GM21515 (cell line): Measurements from ENCODE around the gene RNASE4.
"Not testable (repeated sequence)": the region's sequence is repeated elsewhere in the genome, so short reads cannot be mapped to it uniquely, and the experiment has no call there.

ENCODE experiments used
- ATAC-seq: cut with Tn5 transposase; IDR thresholded peaks from one replicate; pipeline ENCODE4 v1.9.1; 2021; ENCODE audit not compliant: unreplicated experiment

RNASE4 gene, protein sequence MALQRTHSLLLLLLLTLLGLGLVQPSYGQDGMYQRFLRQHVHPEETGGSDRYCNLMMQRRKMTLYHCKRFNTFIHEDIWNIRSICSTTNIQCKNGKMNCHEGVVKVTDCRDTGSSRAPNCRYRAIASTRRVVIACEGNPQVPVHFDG

DNA sequence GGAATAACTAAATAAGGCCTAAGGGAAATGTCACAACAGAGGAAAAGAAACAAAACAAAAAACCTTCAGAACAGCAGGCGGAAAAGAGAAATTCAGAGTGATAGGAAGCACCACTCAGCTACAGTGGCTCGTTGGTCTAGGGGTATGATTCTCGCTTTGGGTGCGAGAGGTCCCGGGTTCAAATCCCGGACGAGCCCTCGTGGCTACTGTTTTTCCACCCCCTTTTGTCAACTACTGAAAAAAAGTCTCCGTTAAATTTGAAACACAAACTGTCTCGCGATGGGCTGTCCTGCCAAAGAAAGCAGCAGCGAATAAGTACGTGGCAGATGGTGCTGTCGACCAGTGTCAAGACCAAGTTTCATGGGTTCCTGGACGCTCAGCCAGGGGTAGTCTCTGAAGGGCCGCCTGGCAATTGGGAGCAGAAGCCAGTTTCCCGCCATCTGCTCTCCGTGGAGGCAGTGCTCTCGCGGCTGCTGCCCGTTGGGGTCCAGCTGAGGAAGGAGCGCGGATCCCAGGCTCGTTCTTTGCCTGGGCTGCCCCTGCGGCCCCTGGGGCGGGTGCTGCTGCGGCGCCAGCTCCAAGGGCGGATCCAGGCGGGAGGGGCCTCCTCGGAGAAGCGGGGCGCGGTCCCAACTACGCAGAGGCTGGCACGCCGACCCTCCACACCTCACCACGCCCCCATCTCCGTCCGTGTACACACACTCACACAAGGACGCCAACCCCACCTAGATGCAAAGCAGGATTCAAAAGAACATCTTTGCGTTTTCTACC lies at the start of gene RNASE4:
Gene RNASE4 (plus strand): TSS at position 670 of the 771 bp plus-strand sequence. CDS start 14,812 bp downstream, outside the sequence.
- ATAC-seq = no peak

DNA sequence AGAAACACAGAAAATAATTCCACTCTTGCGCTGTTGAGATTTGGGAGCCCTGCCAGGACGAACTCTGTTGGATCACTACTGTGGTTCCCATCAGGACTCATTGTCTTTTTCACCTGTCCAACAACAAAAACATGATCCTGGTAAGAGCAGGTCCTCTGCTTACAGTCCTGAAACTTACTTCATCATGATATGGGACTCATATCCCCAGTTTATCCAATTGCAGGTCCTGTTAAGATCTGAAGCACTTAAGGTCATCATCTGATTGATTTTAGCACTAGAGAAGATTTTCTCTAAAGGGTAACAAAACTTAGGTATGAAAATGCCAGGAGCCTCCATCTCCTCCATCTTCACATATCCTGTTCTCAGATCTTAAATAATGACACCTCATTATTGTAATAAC lies 42.8 kb upstream of the RNASE4 start, which contains the start of gene OR6S1:
Gene OR6S1 (minus strand): TSS at position 101 of the 400 bp plus-strand sequence. CDS start 0 bp downstream, at position 101.
- no peak for ATAC-seq

DNA sequence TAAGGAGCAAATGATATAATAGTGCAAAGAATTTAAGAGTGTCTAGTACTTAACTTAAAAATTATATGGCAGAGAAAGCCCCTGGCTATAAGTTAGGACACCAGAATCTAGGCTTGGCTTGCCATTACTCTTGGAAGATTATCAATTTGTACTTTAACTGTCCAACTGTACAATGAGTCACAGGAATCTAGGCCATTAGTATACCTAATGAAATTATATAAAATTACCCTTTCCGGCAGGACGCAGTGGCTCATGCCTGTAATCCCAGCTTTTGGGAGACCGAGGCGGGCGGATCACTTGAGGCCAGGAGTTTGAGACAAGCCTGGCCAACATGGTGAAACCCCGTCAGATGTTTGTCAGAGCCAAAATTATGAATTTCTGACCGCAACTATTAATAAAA lies 42.2 kb upstream of the RNASE4 start:
- ATAC-seq = no peak

DNA sequence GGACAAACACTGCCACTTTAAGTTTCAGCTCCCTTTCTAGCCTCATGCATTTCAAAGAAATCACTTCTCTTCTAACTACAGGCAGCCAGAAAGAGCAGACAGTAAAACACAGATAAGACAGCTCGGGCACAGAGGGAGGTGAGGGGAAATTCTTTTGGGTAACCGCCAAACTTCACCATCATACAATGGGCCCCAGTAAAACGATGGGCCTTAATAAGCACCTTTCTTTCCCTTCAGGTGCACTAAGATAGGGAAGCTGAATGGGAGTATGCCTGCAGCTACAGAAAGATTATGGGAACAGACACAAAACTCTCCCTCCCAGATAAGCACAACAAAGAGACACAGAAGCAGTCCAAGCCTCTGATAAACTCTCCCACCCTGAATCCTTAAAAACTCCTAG lies 41.6 kb upstream of the RNASE4 start:
- ATAC-seq = not testable (repeated sequence)

DNA sequence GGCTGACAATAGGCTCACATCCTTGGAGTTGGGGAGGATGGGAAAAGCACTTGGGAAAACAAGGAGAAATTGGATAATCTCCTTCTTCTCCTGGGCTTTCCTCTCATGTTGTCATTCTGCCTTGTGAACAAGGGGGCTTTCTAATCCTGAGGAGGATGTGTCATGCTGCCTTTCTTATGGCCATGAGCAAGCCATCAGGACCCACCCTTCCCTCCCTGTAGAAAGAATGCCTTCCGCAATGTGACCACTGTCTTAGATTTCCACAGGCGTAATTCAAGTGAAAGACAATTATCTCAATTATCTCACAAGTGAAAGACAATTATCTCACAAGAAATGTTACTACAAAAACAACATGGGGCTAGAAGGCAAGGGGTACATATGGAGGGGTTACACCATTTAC lies 39.8 kb upstream of the RNASE4 start:
- no peak for ATAC-seq

DNA sequence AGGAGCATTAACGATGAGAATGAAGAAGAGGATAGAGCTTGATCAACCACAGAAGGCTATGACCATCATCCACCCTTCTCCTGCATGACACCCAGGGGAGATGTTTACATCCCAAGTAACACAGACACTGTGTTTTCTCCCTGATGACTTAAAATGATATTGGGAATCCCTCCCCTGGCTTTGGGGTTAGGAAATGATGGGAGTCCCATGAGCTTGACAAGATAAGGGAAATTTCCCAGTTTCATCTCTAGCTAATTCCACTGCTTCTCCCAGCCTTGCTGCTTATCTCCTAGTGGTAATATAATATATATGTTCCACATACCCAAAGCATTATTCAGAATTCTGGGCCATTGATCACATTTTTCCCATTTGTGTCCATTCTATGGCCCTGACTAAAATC lies 38.9 kb upstream of the RNASE4 start:
- no peak for ATAC-seq

DNA sequence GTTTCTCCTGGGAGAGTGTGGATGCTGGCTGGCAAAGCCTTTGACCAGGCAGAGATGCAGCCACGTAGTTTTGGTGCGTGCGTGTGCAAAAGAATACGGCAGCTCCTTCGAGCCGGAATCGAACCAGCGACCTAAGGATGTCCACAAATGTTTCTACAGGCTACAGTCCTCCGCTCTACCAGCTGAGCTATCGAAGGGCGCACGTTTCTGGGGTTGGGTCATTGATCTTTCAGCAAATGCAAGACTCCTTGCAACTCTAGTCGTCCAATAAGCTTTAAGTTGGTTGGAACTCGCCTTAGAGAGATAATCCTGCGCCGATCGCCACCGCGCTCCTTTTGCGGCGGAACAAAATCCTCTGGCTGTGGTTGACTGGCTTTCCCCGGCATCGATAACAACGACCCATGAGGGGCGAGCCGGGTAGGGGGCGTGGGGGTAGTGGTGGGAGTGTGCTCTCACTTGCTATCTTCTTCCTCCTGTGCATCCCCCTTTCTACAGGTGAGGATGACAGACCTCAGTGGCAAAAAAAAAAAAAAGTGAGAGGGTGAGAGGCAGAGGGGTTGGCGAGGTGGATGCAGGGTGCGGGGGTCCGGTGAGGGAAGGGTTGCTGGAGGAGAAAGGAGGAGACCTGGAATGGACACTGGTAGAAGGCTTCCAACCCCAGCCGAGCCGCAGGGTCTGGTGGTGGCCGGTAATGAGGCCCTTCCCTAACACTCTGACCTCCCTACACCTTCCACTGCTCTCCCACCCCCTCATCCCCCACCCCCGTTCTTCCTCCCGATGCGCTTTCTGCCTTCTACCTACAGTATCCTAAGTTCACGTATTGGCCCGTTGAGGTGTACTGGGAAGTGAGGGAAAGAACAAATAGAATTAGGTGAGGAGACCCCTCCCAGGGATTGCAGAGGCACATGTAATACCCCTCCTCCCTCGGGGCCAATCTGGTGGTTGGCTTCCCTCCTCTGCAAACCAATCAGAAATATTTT lies 31.1 kb upstream of the RNASE4 start:
- no peak for ATAC-seq

DNA sequence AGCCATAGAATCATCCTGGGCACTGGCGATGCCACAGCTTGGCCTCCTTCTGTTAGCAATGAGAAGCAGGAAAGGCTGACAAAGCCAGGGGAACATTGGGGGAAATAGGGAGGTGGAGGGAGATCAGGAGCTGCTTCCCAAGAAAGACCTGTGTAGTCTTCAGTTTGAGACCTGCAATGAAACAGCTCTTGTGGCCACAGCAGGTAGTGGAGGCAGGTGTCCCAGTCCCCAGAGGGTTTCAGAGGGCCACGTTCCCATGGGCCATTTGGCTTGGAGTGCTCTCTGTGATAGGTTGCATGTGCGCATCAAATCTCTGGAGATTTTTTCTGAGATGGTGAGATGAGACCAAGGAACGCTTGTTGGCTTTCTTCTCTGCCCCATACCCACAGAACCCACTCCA lies 28.5 kb upstream of the RNASE4 start:
- ATAC-seq = no peak

DNA sequence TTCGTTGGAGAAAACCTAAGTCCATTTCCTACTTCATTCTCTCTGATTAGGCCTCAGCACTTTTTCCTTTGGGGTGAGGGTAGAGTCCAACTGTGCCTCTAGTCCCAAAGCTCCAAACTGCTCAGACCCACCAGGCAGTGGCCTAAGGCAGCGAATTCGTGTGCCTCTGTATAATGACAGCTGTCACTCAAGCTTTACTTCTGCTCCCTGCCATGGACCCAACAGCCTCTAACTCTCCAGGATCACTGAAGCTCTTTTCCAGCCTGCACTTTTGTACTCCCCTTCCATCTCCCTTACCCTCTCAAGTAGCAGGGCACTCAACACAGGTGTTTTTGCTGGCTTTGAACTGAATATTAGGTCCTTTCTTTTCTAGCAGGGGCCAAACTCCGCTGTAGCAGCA lies 28.1 kb upstream of the RNASE4 start:
- ATAC-seq = no peak

DNA sequence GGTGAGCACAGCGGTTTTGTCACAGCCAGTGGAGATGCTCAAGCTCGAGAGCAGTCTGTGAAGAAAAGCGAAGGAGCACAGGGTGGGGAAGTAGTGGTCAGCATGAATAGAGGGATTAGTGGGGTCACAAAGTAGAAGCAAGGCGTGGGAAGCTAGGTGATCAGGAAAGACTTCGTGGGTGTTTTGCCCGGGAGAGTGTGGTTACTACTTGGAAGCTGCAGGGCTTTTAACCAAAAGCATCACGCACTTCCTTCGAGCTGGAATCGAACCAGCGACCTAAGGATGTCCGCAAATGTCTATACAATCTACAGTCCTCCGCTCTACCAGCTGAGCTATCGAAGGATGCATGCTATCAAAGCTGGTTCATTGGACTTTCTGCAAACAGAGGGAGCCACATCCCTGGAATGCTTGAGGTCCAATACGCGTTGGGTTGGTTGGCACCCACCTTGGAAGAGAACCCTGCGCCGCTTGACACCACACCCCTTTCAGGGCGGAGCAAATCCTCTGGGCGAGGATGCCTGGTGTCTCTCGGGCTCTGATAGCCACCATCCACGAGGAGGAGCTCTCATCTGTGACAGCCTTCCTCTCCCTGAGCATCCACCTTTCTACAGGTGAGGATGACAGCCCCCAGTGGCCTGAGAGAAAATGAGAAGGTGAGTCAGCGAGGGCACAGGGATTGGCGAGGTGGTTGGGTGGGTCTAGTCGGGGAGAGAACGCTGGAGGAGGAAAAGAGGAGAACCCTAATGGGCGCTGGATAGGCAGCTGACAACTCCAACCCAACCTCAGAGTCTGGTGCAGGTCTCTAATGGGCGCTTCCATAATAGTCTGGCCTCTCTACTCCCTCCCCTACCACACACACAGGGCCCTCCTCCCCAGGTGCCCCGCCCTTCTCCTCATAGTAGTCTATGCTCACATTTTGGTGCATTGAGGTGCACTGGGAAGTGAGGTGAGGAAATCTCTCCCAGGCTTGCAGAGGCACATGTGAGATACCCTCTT lies 26.8 kb upstream of the RNASE4 start:
- no peak for ATAC-seq

DNA sequence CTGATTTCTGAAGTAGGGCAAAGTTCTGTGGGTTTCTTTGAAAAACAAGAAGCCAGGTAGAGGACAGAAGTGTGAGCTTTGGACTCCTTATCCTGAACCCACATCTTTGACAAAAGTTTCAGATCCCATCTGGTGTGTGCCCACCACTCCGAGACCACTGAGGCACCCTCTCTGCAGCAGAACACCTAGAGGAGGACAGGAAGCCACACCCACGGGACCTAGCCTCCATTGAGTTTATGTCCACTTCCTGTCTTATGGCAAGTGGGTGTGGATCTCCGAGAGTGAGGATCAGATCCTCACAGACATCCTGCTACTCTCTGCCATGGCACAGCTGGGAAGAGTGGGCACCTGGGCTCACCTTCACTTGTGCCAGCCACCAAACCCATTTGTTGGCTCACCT lies 26.1 kb upstream of the RNASE4 start:
- ATAC-seq = no peak

DNA sequence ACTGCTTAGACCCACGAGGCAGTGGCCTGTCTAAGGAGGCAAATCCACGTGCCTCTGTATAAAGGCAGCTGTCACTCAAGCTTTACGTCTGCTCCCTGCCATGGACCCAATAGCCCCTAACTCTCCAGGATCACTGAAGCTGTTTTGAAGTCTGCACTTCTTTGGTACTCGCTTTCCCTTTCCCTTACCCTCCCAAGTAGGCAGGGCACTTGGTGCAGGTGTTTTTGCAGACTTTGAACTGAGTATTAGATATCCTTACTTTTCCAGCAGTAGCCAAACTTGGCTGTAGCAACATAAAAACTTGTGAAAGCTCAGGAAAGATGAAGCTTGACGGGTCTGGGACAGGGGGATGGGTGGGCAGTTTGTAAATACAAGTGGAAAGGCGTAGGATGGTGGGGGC lies 25.0 kb upstream of the RNASE4 start:
- no peak for ATAC-seq

DNA sequence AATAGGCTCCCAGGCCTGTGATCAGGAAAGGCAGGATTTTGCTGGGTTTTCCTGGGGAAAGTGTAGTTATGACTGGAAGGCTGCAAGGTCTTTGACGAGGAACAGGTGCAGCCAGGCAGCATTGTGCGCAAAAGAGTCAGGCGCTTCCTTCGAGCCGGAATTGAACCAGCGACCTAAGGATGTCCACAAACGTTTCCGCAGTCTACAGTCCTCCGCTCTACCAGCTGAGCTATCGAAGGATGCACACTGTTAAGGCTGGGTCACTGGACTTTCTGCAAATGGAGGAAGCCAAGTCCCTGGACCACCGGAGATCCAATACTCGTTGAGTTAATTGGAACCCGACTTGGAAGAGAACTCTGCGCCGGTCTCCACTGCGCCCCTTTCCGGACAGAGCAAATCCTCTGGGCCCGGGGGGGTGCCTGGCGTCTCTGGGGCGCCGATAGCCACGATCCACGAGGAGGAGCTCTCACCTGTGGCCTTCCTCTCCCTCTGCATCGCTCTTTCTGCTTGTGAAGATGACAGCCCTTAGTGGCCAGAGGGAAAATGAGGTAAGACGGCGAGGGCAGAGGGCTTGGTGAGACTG lies 24.5 kb upstream of the RNASE4 start:
- ATAC-seq = no peak

DNA sequence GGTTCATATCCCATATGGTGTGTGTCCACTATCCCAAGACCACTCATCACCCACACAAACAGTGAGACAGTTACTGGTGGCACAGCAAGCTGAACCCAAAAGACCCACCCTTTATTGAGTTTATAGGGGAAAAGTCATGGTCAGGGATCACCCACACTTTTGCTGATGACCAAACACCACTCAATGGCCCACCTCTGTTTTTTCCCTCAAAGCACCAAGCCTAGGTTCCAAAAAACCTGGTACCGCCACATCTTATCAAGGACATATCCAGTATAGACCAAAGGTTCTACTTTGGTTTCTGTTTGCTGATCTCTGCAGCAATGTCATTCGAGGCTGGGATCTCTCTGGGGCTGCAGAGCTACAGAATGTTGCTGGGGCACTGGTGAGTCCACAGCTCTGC lies 23.2 kb upstream of the RNASE4 start:
- ATAC-seq = no peak

DNA sequence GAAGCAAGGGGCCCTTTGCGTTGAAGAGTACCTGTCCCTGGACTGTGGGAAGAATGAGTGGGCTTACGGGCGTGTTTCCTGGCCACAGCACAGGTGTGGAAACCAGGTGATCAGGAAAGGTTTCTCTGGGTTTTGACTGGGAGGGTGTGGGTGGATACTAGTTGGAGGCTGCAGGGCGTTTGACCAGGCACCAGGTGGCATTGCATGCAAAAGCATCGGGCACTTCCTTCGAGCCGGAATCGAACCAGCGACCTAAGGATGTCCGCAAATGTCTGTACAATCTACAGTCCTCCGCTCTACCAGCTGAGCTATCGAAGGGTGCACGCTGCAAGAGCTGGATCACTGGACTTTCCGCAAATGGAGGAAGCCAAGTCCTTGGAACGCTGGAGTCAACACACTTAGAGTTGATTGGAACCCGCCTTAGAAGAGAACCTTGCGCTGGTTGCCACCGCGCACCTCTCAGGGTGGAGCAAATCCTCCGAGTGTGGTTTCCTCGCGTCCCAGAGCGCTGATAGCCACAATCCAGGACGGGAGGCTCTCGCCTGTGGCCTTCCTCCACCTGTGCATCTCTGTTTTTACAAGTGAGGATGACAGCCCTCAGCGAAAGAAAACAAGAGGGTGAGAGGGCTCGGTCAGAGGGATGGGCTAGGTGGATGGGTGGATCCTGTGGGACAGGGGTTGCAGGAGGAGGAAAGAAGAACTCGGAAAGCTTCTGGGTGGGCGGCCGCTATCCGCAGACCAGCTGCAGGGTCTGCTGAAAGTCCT lies 21.2 kb upstream of the RNASE4 start:
- no peak for ATAC-seq

DNA sequence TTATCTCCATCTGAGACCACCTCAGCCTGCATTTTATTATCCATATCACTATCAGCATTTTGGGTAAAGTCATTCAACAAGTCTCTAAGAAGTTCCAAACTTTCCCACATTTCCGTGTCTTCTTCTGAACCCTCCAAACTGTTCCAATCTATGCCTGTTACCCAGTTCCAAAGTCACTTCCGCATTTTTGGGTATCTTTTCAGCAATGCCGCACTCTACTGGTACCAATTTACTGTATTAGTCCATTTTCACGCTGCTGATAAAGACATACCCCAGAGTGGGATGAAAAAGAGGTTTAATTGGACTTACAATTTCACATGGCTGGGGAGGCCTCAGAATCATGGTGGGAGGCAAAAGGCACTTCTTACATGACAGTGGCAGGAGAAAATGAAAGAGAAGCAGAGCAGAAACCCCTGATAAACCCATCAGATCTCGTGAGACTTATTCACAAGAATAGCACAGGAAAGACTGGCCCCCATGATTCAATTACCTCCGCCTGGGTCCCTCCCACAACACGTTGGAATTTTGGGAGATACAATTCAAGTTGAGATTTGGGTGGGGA lies 17.9 kb upstream of the RNASE4 start:
- ATAC-seq = not testable (repeated sequence)

DNA sequence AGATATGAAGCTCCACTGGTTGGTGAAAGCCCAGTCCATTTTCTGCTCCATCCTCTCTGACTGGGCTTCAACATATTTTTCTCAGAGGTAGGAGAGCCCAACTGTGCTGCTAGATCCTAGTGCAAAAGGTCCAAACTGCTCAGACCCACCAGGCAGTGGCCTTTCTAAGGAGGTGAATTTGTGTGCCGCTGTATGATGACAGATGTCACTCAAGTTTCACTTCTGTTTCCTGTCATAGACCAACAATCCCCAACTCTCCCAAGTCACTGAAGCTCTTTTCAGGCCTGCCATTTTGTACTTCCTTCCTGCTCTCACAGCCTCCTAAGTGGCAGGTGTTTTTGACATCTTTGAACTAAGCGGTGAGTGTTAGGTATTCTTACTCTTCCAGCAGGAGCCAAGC lies 16.4 kb upstream of the RNASE4 start:
- peak; percentile 72 for ATAC-seq

DNA sequence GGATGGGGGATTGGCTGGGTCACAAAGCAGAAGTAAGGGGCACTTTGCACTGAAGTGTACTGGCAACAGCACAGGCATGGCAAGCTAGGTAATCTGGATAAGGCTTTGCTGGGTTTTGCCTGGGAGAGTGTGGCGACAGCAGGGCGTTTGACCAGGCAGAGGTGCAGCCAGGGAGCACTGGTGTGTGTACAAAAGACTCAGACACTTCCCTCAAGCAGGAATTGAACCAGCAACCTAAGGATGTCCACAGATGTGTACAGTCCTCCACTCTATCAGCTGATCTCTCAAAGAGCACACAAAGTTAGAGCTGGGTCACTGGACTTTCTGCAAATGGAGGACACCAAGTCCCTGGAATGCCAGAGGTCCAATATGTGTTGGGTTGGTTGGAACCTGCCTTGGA lies 15.4 kb upstream of the RNASE4 start:
- ATAC-seq = no peak
